OCI-LY7 (cell line): ENCODE measurements around the gene KIF6.

Source experiments
- EZH2phosphoT487 ChIP-seq: fragments of 200-600 bp; sonication (generic); IDR thresholded peaks from 2 replicates; pipeline ENCODE4 v1.6.1; 2018; ENCODE audit warnings: low read depth, borderline replicate concordance, mild to moderate bottlenecking, mixed run types, antibody characterized with exemption, low read length, moderate library complexity, mixed read lengths
- TF ChIP-seq, protein P1 (sequence below): fragments of 200-600 bp; sonication (generic); conservative IDR thresholded peaks from 2 replicates; pipeline ENCODE4 v1.5.1; 2014; ENCODE audit warnings: mild to moderate bottlenecking, antibody characterized with exemption, low read length, moderate library complexity, mixed read lengths

DNA sequence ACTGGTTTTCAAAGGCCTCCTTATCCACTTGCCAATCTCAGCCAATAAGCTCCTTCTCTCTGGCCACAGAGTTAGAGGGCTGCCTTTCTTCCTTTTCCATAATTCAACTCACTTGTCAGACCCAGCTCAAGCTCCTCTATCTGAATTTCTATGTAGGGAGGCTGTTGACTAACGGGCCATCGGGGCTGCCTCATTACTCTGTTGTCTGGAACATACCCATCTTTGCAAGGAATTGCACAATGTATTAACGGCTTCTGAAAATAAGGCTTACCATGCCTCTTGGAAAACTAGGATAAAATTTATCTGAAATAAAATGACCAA is 28.5 kb upstream of the KIF6 start:
- TF ChIP-seq, protein P1, sequence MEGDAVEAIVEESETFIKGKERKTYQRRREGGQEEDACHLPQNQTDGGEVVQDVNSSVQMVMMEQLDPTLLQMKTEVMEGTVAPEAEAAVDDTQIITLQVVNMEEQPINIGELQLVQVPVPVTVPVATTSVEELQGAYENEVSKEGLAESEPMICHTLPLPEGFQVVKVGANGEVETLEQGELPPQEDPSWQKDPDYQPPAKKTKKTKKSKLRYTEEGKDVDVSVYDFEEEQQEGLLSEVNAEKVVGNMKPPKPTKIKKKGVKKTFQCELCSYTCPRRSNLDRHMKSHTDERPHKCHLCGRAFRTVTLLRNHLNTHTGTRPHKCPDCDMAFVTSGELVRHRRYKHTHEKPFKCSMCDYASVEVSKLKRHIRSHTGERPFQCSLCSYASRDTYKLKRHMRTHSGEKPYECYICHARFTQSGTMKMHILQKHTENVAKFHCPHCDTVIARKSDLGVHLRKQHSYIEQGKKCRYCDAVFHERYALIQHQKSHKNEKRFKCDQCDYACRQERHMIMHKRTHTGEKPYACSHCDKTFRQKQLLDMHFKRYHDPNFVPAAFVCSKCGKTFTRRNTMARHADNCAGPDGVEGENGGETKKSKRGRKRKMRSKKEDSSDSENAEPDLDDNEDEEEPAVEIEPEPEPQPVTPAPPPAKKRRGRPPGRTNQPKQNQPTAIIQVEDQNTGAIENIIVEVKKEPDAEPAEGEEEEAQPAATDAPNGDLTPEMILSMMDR: no peak
- no peak for TF ChIP-seq EZH2phosphoT487
